Femur (tissue), 1 donor: ENCODE results near the gene ATRAID.
A peak's percentile ranks its signal among the peaks of the same experiment; 100 is the strongest.
"Not testable (repeated sequence)": the region's sequence is repeated elsewhere in the genome, so short reads cannot be mapped to it uniquely, and the experiment has no call there.

Source experiments
- DNase-seq: peaks from one replicate; pipeline ENCODE4 v3.0.0-alpha.2; 2017

Gene ATRAID

DNA sequence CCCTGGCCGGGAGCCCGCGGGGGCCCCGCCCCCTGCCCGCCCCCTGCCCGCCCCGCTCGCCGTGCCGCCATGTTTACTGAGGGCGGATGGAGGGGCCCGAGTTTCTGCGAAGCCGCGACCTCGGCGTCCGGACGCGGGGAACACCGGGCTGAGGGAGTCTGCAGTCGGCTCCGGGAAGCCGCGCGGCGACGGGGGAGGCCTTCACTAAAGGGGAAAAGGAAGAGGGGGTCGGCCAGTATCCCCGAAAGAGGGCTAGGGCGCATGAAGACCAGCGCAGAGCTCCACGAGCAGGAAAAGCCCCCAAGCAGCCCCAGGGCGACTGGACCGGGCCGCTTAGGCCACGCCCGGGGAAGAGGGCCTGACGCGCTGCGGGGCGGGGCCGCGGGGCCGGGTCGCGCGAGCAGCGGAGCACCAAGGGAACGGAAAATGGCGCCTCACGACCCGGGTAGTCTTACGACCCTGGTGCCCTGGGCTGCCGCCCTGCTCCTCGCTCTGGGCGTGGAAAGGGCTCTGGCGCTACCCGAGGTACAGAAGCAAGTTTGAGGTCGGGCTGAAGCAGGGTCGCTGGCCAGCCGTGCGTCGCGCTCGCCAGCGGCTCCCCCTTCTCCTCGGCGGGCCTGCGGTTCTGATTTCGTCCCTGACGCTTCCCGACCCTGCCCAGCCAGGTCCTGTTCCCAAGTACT, at the start of gene ATRAID, which contains the start of gene SLC5A6:
Gene ATRAID, plus strand, starts transcription at position 99 of the 683 bp plus-strand sequence. Its CDS starts 328 bp downstream, at position 427.
Gene SLC5A6, minus strand, starts transcription at position 326 of the 683 bp plus-strand sequence. CDS start 4,618 bp downstream, outside the sequence.
- peak; percentile 93 for DNase-seq

DNA sequence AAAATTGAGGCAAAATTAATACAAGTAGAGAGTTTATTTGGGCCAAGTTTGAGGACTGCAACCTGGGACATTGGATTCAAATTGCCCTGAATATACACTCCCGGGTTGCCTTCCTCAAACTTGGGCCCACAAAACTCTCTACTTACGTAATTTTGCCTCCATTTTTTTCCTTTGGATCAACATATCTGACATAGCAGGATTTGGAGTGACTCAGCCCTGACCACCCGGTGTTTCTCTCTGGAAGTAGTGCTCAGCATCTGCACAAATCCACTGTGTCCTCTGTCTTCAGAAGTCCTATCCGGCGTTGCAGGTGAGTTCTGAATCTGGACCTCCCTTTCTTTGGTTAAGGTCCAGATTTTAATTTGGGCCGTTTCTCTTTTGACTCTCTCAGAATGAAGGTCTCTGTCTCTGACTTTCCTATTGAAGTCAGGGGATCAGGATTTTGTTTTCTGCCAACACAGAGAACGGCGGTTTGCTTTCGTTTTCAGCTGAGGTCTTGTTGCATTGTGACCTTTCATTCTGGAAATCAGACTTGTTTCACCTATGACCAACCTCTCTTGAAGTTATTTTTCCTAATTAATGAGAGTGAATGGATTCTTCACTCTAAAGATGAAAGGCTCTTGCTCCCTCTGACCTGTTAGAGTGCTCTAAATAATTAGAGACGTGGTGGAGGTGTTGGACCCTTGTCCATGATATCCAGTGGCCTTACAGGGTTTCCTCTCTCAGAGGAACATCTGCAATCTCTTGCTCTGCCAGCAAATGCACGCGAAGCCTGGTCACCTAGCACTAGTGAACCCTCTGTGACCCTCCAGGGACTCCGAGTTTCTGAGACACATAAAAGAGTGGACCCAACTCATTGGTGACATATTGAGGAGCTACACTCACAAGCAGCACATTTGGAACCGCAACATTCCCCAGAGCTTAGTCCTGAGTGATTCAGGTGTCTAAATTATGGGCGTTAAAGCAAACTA, 49.4 kb upstream of the ATRAID start:
- DNase-seq = no peak

GRCh38 chr2:27164960-27165763, 46.7 kb upstream of the ATRAID start:
- DNase-seq = no peak

GRCh38 chr2:27170581-27171337, 41.1 kb upstream of the ATRAID start:
- DNase-seq = no peak

- DNase-seq = no peak
Observed at GRCh38 chr2:27171351-27171848, 40.4 kb upstream of the ATRAID start.

DNA sequence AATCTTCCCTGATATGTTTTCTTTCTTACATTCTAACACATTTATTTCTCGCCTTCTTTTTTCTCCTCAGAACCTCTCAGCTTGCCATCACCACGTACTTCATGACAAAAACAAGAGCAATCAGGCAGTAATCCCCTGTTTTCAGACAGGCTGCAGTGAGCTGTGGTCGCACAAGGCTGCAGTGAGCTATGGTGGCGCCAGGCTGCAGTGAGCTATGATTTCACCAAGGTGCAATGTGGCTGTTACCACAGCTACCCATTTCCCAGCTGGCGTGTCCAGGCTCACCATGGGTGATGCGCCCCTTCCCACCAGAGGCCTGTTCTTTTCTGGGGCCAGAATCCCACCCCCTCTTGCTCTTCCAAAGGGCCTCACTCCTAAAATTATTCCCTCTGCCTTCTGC, 37.2 kb upstream of the ATRAID start:
- no peak for DNase-seq

- no peak for DNase-seq
Observed at GRCh38 chr2:27175330-27175729, 36.5 kb upstream of the ATRAID start.

DNA sequence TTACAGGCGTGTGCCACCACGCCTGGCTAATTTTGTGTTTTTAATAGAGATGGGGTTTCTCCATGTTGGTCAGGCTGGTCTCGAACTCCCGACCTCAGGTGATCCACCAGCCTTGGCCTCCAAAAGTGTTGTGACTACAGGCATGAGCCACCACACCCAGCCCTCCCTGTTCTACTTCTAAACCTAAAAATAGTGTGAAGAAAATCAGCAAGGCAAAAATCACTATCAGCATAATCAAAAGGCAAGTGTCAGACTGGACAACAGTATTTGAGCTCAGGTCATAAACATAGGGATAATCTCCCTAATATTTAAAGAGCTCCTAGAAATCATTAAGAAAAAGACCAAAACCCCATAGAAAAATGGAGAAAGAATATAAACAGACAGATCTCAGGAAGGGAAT, 36.1 kb upstream of the ATRAID start:
- not testable (repeated sequence) for DNase-seq

DNA sequence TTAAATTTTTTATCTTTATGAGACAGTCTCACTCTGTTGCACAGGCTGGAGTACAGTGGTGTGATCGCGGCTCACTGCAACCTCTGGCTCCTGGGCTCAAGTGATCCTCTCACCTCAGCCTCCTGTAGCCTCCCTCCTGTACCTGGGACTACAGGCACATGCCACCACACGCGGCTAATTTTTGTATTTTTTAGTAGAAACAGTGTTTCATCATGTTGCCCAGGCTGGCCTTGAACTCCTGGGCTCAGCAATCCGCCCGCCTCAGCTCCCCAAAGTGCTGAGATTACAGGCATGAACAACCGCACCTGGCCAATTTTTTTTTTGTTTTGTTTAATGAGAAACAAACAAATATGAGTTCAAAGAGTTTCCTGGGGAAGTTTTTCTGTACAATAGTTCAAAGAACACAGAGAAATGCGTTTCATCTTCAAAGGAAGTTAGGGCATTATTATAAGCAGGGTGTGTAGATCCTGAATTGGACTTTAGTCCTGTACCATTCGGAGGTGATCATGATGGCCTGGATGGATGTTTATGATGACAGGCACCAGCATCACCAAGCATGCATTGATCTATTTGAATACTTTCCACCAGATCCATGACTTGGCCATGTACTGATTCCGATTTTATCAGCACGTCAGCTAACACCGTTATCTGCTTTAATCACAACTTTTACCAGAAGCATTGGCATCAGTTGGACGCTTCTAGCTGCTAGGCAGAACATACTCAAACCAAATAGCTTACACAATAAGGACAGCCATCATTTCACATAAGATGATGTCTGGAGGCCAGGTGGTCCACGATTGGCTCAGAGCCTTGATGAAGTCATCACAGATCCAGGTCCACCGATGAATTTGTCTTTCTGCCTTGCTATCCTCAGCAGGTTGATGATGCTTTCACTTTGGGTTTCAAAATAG, 34.1 kb upstream of the ATRAID start:
- DNase-seq = no peak

- DNase-seq = no peak
Observed at GRCh38 chr2:27178469-27178868, 33.4 kb upstream of the ATRAID start.

GRCh38 chr2:27179344-27180000, 32.4 kb upstream of the ATRAID start:
- DNase-seq = no peak

- DNase-seq = no peak
Observed at GRCh38 chr2:27182346-27182745, 29.5 kb upstream of the ATRAID start.

- DNase-seq = no peak
Observed at GRCh38 chr2:27184115-27184514, 27.7 kb upstream of the ATRAID start.

- no peak for DNase-seq
Observed at GRCh38 chr2:27185331-27186026, 26.4 kb upstream of the ATRAID start.

GRCh38 chr2:27186613-27187345, 25.1 kb upstream of the ATRAID start:
- no peak for DNase-seq

GRCh38 chr2:27189989-27190388, 21.9 kb upstream of the ATRAID start:
- no peak for DNase-seq

- DNase-seq = peak; percentile 66
Observed at GRCh38 chr2:27191070-27191829, 20.6 kb upstream of the ATRAID start.
